ENCODE measurements around the gene PLK3. TPM values are rescaled to one million over a fixed set of nuclear protein-coding genes. Genes with fewer than 3 reads are reported as not detected.

Gene PLK3
- total and polyA plus RNA-seq, 10 of the 15 experiments (the other 5 are each of a cell fraction or from before 2014, with no cell fraction given): 1.5 to 23.2 (median 12.1) TPM

DNA sequence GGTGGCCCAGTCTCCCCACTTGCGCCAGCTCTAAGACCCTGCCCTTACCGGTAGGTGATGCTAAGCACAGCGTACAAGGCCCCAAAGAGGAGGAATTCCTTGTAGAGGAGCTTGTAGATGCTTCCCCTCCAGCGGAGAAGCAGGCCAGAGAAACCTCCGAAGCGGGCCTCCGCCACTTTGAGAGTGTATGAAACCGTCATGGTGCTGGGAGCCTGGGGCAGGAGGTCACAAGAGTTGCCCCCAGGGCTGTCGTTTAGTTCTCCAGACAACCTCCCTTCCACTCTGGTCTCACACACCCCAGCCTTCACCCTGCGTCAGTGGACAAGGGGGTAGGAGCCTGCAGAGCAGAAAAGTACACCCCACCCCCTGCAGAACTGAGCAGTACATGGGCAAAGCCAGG is 12.7 kb upstream of the PLK3 start:
- ATAC-seq (no peak), DNase-seq (ENCODE audit: low read depth, low spot score) (no peak), FAIRE-seq (no peak)
- Histone ChIP-seq H3K4me1 (ENCODE audit: control insufficient read depth, insufficient read depth, low read length) (peaks cover 30% of the 10 kb centered on the region), H3K4me3 (no peak overlapping the region), H3K4me2 (ENCODE audit: control insufficient read depth, insufficient read depth) (no peak overlapping the region), H2AFZ (ENCODE audit: control insufficient read depth, low read depth, low read length) (no peak overlapping the region), H3K9ac (ENCODE audit: control insufficient read depth, insufficient read depth, low read length) (no peak overlapping the region), H4K20me1 (ENCODE audit: control insufficient read depth, insufficient read depth) (no peaks in the 10 kb centered on the region), H3K36me3 (ENCODE audit: control insufficient read depth in 2 of 2, insufficient read depth in 2 of 2, low read length in 1 of 2) (no peaks in the 10 kb centered on the region), H3K27me3 (replicated peaks in 1 of 2; ENCODE audit: control insufficient read depth in 2 of 2, insufficient read depth in 2 of 2, low read length in 1 of 2) (no peaks in the 10 kb centered on the region), H3K9me3 (replicated peaks; ENCODE audit: control insufficient read depth, insufficient read depth, low read length) (no peaks in the 10 kb centered on the region), H3K79me2 (ENCODE audit: control insufficient read depth, insufficient read depth, low read length) (no peaks in the 10 kb centered on the region; the same call in 1 of the 2 replicates), H3K27ac (ENCODE audit: control insufficient read depth, insufficient read depth) (no peak overlapping the region)
- ChIA-PET RAD21 (ENCODE audit: unreplicated experiment) (interaction anchor here (1.3 kb wide), 1 partner anchor 13 kb away, joined by 4 read pairs; the partner anchor contains the start of gene PLK3), POLR2A (interaction anchor here (0.5 to 2.4 kb wide), 5 partner anchors 12 to 713 kb away, joined by 3 to 9 read pairs (median 4); partner anchors contain the start of gene RPS8), CTCF (interaction anchor here (1.1 to 2.4 kb wide), 11 partner anchors 10 to 705 kb away, joined by 3 to 10 read pairs (median 3); partner anchors contain the start of genes HECTD3, PLK3 and UROD), SMC1A (ENCODE audit: uncharacterized antibody, unreplicated experiment) (interaction anchor here (2.3 to 2.5 kb wide), 2 partner anchors 12 to 225 kb away, joined by 6 to 12 read pairs; partner anchors contain the start of genes HECTD3, RPS8 and UROD)
- intact Hi-C loops (cut with micrococcal nuclease; ENCODE audit: unreplicated experiment): no loop called here
- in situ Hi-C loops (cut with MboI): no loop called here
- WGBS (ENCODE audit: insufficient coverage, insufficient replicate concordance, low lambda C conversion rate, missing lambda C conversion rate): 77% methylated on average over 10 of the region's 10 CpGs
- BruUV-seq (replicated peaks): no TSS peak
- TF ChIP-seq NFYB (IDR thresholded peaks at IDR 0.05; ENCODE audit: insufficient read depth, low read depth, low read length) (no peak), CBX3 (IDR thresholded peaks at IDR 0.05; ENCODE audit: borderline replicate concordance, low read depth) (no peak), STAT3 (IDR thresholded peaks at IDR 0.05; ENCODE audit: low read depth, low read length) (no peak), RBBP5 (conservative IDR thresholded peaks at IDR 0.05) (no peak), YY1 (IDR thresholded peaks at IDR 0.05; ENCODE audit: low read depth, low read length) (no peak), KDM1A (IDR thresholded peaks at IDR 0.05; ENCODE audit: borderline replicate concordance) (no peak), RUNX3 (IDR thresholded peaks at IDR 0.05; ENCODE audit: low read length) (no peak), ZZZ3 (IDR thresholded peaks at IDR 0.05; ENCODE audit: control insufficient read depth, insufficient read length, low read depth) (no peak), MYB (IDR thresholded peaks at IDR 0.05; ENCODE audit: borderline replicate concordance, low read depth, low read length) (no peak), MEF2A (IDR thresholded peaks at IDR 0.05; ENCODE audit: insufficient read depth, low read depth, low read length) (no peak), EP300 (IDR thresholded peaks at IDR 0.05; ENCODE audit: borderline replicate concordance in 1 of 2, control insufficient read depth in 1 of 2, low read depth in 2 of 2, low read length in 2 of 2) (no peak)
- TF ChIP-seq, protein P1, sequence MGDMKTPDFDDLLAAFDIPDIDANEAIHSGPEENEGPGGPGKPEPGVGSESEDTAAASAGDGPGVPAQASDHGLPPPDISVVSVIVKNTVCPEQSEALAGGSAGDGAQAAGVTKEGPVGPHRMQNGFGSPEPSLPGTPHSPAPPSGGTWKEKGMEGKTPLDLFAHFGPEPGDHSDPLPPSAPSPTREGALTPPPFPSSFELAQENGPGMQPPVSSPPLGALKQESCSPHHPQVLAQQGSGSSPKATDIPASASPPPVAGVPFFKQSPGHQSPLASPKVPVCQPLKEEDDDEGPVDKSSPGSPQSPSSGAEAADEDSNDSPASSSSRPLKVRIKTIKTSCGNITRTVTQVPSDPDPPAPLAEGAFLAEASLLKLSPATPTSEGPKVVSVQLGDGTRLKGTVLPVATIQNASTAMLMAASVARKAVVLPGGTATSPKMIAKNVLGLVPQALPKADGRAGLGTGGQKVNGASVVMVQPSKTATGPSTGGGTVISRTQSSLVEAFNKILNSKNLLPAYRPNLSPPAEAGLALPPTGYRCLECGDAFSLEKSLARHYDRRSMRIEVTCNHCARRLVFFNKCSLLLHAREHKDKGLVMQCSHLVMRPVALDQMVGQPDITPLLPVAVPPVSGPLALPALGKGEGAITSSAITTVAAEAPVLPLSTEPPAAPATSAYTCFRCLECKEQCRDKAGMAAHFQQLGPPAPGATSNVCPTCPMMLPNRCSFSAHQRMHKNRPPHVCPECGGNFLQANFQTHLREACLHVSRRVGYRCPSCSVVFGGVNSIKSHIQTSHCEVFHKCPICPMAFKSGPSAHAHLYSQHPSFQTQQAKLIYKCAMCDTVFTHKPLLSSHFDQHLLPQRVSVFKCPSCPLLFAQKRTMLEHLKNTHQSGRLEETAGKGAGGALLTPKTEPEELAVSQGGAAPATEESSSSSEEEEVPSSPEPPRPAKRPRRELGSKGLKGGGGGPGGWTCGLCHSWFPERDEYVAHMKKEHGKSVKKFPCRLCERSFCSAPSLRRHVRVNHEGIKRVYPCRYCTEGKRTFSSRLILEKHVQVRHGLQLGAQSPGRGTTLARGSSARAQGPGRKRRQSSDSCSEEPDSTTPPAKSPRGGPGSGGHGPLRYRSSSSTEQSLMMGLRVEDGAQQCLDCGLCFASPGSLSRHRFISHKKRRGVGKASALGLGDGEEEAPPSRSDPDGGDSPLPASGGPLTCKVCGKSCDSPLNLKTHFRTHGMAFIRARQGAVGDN (IDR thresholded peaks at IDR 0.05): no peak
- TF ChIP-seq, protein P2, sequence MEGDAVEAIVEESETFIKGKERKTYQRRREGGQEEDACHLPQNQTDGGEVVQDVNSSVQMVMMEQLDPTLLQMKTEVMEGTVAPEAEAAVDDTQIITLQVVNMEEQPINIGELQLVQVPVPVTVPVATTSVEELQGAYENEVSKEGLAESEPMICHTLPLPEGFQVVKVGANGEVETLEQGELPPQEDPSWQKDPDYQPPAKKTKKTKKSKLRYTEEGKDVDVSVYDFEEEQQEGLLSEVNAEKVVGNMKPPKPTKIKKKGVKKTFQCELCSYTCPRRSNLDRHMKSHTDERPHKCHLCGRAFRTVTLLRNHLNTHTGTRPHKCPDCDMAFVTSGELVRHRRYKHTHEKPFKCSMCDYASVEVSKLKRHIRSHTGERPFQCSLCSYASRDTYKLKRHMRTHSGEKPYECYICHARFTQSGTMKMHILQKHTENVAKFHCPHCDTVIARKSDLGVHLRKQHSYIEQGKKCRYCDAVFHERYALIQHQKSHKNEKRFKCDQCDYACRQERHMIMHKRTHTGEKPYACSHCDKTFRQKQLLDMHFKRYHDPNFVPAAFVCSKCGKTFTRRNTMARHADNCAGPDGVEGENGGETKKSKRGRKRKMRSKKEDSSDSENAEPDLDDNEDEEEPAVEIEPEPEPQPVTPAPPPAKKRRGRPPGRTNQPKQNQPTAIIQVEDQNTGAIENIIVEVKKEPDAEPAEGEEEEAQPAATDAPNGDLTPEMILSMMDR (IDR thresholded peaks at IDR 0.05 in 2 of 3, conservative IDR thresholded peaks at IDR 0.05 in 1 of 3; ENCODE audit: control insufficient read depth in 2 of 3, extremely low read depth in 1 of 3, insufficient read depth in 1 of 3, low read depth in 3 of 3, low read length in 3 of 3): no peak

Data from GM12878 (cell line).